H1 (cell line): Measurements from ENCODE around the gene PLAC1. TPM values are rescaled to one million over a fixed set of nuclear protein-coding genes. Genes with fewer than 3 reads are reported as not detected.

Source experiments
- CTCF ChIA-PET: fragments of 300-600 bp; sonication (Branson Sonifier 250); formaldehyde crosslinking; loops from one replicate; lab custom pipeline; 2021; ENCODE audit not compliant: partially characterized antibody; lab: Charles Lee
- POLR2A ChIA-PET: fragments of 300-600 bp; sonication (Branson Sonifier 250); formaldehyde crosslinking; loops from one replicate; lab custom pipeline; 2021; ENCODE audit warnings: inconsistent platforms; ENCODE audit not compliant: partially characterized antibody; lab: Charles Lee
- DNase-seq, 2 experiments: peaks; one replicate each; pipeline versions ENCODE4 v3.0.0 to v3.0.0-alpha.2; 2010 to 2022; ENCODE audit warnings: low spot score in 2 of 2, low read depth in 1 of 2, mixed read lengths in 1 of 2
- FAIRE-seq: peaks from 2 replicates; lab custom pipeline; 2011; peaks lifted over from hg19 to GRCh38; lab: Jason Lieb, UNC
- H2AFZ ChIP-seq: 2 replicates; pipeline ENCODE4 v1.8.1; 2012; ENCODE audit warnings: low read length, inconsistent platforms
- H2AK5ac ChIP-seq: 2 replicates; pipeline ENCODE4 v1.6.1; 2013; ENCODE audit warnings: low read depth, low read length
- H2BK120ac ChIP-seq: replicated peaks from 2 replicates; pipeline ENCODE3; 2013; ENCODE audit warnings: low read depth, low read length, inconsistent platforms
- H2BK12ac ChIP-seq: 2 replicates; pipeline ENCODE4 v1.6.1; 2013; ENCODE audit warnings: low read depth, low read length
- H2BK15ac ChIP-seq: 2 replicates; pipeline ENCODE4 v1.6.1; 2013; ENCODE audit warnings: low read length
- H2BK20ac ChIP-seq: 2 replicates; pipeline ENCODE4 v1.6.1; 2013; ENCODE audit warnings: low read length
- H2BK5ac ChIP-seq: 2 replicates; pipeline ENCODE4 v1.6.1; 2013; ENCODE audit warnings: low read depth, low read length
- H3K14ac ChIP-seq: 2 replicates; pipeline ENCODE4 v1.6.1; 2013; ENCODE audit warnings: inconsistent platforms; ENCODE audit not compliant: insufficient read length
- H3K18ac ChIP-seq: 2 replicates; pipeline ENCODE4 v1.6.1; 2013; ENCODE audit warnings: low read length; ENCODE audit errors: extremely low read depth
- H3K23ac ChIP-seq: 2 replicates; pipeline ENCODE4 v1.6.1; 2013; ENCODE audit warnings: inconsistent platforms; ENCODE audit not compliant: insufficient read length
- H3K23me2 ChIP-seq: 2 replicates; pipeline ENCODE4 v1.6.1; 2013; ENCODE audit warnings: low read depth, low read length
- H3K27ac ChIP-seq: 2 replicates; pipeline ENCODE4 v1.6.1; 2011; ENCODE audit warnings: low read depth, low read length, inconsistent platforms
- H3K27me3 ChIP-seq, 4 experiments: replicated peaks in 1 of 4; 1 replicate in 1 of 4; 2 replicates in 3 of 4; pipeline versions ENCODE4 v1.6.1 to v1.8.1; 2011 to 2013; ENCODE audit warnings: low read length in 3 of 4, mild to moderate bottlenecking in 3 of 4, inconsistent platforms in 2 of 4, mixed read lengths in 2 of 4, moderate library complexity in 1 of 4; ENCODE audit not compliant: control insufficient read depth in 3 of 4, insufficient read depth in 3 of 4; ENCODE audit errors: extremely low read depth in 1 of 4
- H3K36me3 ChIP-seq, 4 experiments: 2 replicates each; pipeline versions ENCODE4 v1.6.1 to v1.8.1; 2011 to 2013; ENCODE audit warnings: mild to moderate bottlenecking in 4 of 4, low read length in 3 of 4, moderate library complexity in 2 of 4, control low read depth in 1 of 4, inconsistent platforms in 1 of 4; ENCODE audit not compliant: insufficient read depth in 4 of 4, control insufficient read depth in 2 of 4
- H3K4ac ChIP-seq: replicated peaks from 2 replicates; pipeline ENCODE3; 2013; ENCODE audit warnings: low read length, low read depth, mixed read lengths, inconsistent platforms; ENCODE audit not compliant: insufficient read length
- H3K4me1 ChIP-seq, 4 experiments: replicated peaks in 1 of 4; 1 replicate in 1 of 4; 2 replicates in 3 of 4; pipeline versions ENCODE4 v1.6.1 to v1.8.1; 2011 to 2013; ENCODE audit warnings: low read length in 3 of 4, inconsistent platforms in 2 of 4, mixed read lengths in 1 of 4; ENCODE audit not compliant: insufficient read depth in 4 of 4, control insufficient read depth in 3 of 4
- H3K4me2 ChIP-seq, 2 experiments: 2 replicates each; pipeline versions ENCODE4 v1.6.1 to v1.8.1; 2011 to 2013; ENCODE audit warnings: low read depth in 2 of 2, low read length in 2 of 2, control low read depth in 1 of 2, inconsistent platforms in 1 of 2, mild to moderate bottlenecking in 1 of 2; ENCODE audit not compliant: insufficient read depth in 1 of 2
- H3K4me3 ChIP-seq, 4 experiments: fragments of 200-600, 300-600 bp in 1 of 4; sonication (generic), shearing (Covaris generic), sonication (Bioruptor Twin) in 1 of 4; 2 replicates each; pipeline versions ENCODE4 v1.5.1 to v1.8.1; 2011 to 2016; ENCODE audit warnings: low read length in 4 of 4, low read depth in 3 of 4, control low read depth in 2 of 4, inconsistent platforms in 2 of 4, mild to moderate bottlenecking in 2 of 4, mixed read lengths in 1 of 4, moderate library complexity in 1 of 4; ENCODE audit not compliant: insufficient read depth in 2 of 4; ENCODE audit errors: extremely low read depth in 1 of 4
- H3K56ac ChIP-seq: replicated peaks from 2 replicates; pipeline ENCODE3; 2013; ENCODE audit warnings: low read depth, mild to moderate bottlenecking, mixed read lengths, low read length, inconsistent platforms; ENCODE audit not compliant: insufficient read length
- H3K79me1 ChIP-seq: 2 replicates; pipeline ENCODE4 v1.6.1; 2013; ENCODE audit warnings: low read depth, low read length, control low read depth
- H3K79me2 ChIP-seq, 2 experiments: 2 replicates each; pipeline versions ENCODE4 v1.6.1 to v1.8.1; 2012 to 2013; ENCODE audit warnings: low read length in 2 of 2, mild to moderate bottlenecking in 2 of 2, inconsistent platforms in 1 of 2; ENCODE audit not compliant: insufficient read depth in 2 of 2, control insufficient read depth in 1 of 2
- H3K9ac ChIP-seq, 4 experiments: replicated peaks in 1 of 4; 1 replicate in 1 of 4; 2 replicates in 3 of 4; pipeline versions ENCODE4 v1.6.1 to v1.8.1; 2011 to 2013; ENCODE audit warnings: low read depth in 3 of 4, low read length in 3 of 4, control low read depth in 2 of 4, mild to moderate bottlenecking in 2 of 4, moderate library complexity in 2 of 4, inconsistent platforms in 1 of 4; ENCODE audit errors: extremely low read depth in 1 of 4
- H3K9me3 ChIP-seq, 2 experiments: 2 replicates each; pipeline versions ENCODE4 v1.6.1 to v1.8.1; 2012 to 2013; ENCODE audit warnings: mild to moderate bottlenecking in 2 of 2, moderate library complexity in 2 of 2, control low read depth in 1 of 2, inconsistent platforms in 1 of 2, low read depth in 1 of 2, low read length in 1 of 2, mixed read lengths in 1 of 2; ENCODE audit not compliant: insufficient read depth in 2 of 2
- H4K20me1 ChIP-seq, 2 experiments: replicated peaks in 1 of 2; 2 replicates each; pipeline versions ENCODE3 to v1.8.1; 2011 to 2013; ENCODE audit warnings: inconsistent platforms in 2 of 2, low read length in 2 of 2, mild to moderate bottlenecking in 1 of 2; ENCODE audit not compliant: insufficient read depth in 2 of 2, control insufficient read depth in 1 of 2
- H4K5ac ChIP-seq: 2 replicates; pipeline ENCODE4 v1.6.1; 2013; ENCODE audit warnings: low read length, low read depth, mixed read lengths, inconsistent platforms; ENCODE audit not compliant: insufficient read length
- H4K8ac ChIP-seq: 2 replicates; pipeline ENCODE4 v1.8.0; 2013; ENCODE audit warnings: mild to moderate bottlenecking, moderate library complexity, low read length, inconsistent platforms; ENCODE audit not compliant: insufficient read depth; ENCODE audit errors: extremely low read depth
- H4K91ac ChIP-seq: replicated peaks from 2 replicates; pipeline ENCODE3; 2013; ENCODE audit warnings: low read length, mixed read lengths, inconsistent platforms; ENCODE audit not compliant: insufficient read length
- ASH2L ChIP-seq: fragments of 200-600, 300-600 bp; sonication (generic); IDR thresholded peaks from one replicate; pipeline ENCODE4 v1.7.1; 2017; ENCODE audit warnings: low read length
- BCL11A ChIP-seq, 2 experiments: IDR thresholded peaks; one replicate each; pipeline ENCODE4 v1.6.1; 2011; ENCODE audit warnings: low read depth in 2 of 2, low read length in 2 of 2, mild to moderate bottlenecking in 2 of 2
- KDM5A ChIP-seq: fragments of 200-600 bp; IDR thresholded peaks from 2 replicates; pipeline ENCODE4 v1.7.1; 2012; ENCODE audit warnings: mild to moderate bottlenecking, low read length, inconsistent platforms, mixed read lengths
- NRF1 ChIP-seq: IDR thresholded peaks from 2 replicates; pipeline ENCODE4 v1.6.1; 2011; ENCODE audit warnings: mild to moderate bottlenecking, low read depth, low read length, improper control_type of control experiment
- RFX5 ChIP-seq: IDR thresholded peaks from 2 replicates; pipeline ENCODE4 v1.6.1; 2011; ENCODE audit warnings: low read depth, low read length, improper control_type of control experiment, borderline replicate concordance
- SIN3A ChIP-seq, 2 experiments: IDR thresholded peaks in 1 of 2; conservative IDR thresholded peaks in 1 of 2; 2 replicates each; pipeline ENCODE4 v1.6.1; 2011 to 2012; ENCODE audit warnings: low read length in 2 of 2, improper control_type of control experiment in 1 of 2, low read depth in 1 of 2, mild to moderate bottlenecking in 1 of 2
- SRF ChIP-seq: IDR thresholded peaks from 2 replicates; pipeline ENCODE4 v1.6.1; 2011; ENCODE audit warnings: mild to moderate bottlenecking, low read depth, low read length, moderate library complexity
- WGBS, 2 experiments: shearing (Covaris generic) in 1 of 2; methylation state at CpG; one replicate each; pipeline versions ENCODE4 v1.1.6 to v1.1.7; 2013 to 2015; ENCODE audit warnings: low lambda C conversion rate in 2 of 2, mixed read lengths in 2 of 2, inconsistent platforms in 1 of 2, low coverage in 1 of 2, missing lambda C conversion rate in 1 of 2; ENCODE audit not compliant: insufficient replicate concordance in 2 of 2, insufficient coverage in 1 of 2, insufficient read length in 1 of 2; ENCODE audit errors: extremely low coverage in 1 of 2, missing lambda C conversion rate in 1 of 2; 5-methylcytosine and 5-hydroxymethylcytosine counted together
- polyA plus RNA-seq, 7 experiments: library from polyadenylated mRNA; depleted of rRNA in 3 of 7; stranded (reverse) in 5 of 7; unstranded in 2 of 7; fragments of >200 nt in 5 of 7; fragments of 200-250 nt in 2 of 7; gene quantifications; 1 replicate in 5 of 7; 2 replicates in 1 of 7; 4 replicates in 1 of 7; pipeline versions ENCODE4 v1.2.1 to v1.2.3, GENCODE V29; 2011 to 2013; ENCODE audit warnings: missing spikeins in 2 of 7, mixed read lengths in 2 of 7
- total RNA-seq: library from RNA; stranded (reverse); fragmentation: NEBNext Ultra II Directional; extraction: Animal tissue kit (Norgen Biotek cat#: 25700); gene quantifications from 2 replicates; pipeline ENCODE4 v1.2.1, GENCODE V29; 2021

PLAC1 gene
- total and polyA plus RNA-seq, 2 of the 8 experiments (the other 6 are each of a cell fraction or from before 2014, with no cell fraction given) = 1.8 TPM; not detected in 1

GRCh38 chrX:134642386-134642785 lies 15.9 kb downstream of the PLAC1 start:
- no peak overlapping the region for H2BK20ac ChIP-seq
- H3K9me3 ChIP-seq = no peaks in the 10 kb centered on the region
- H3K4me1 ChIP-seq = no peaks in the 10 kb centered on the region
- FAIRE-seq = no peak
- CTCF ChIA-PET = no interaction called here
- no peaks in the 10 kb centered on the region for H3K23me2 ChIP-seq
- H2BK12ac ChIP-seq = no peak overlapping the region
- H3K4ac ChIP-seq = no peak overlapping the region
- H4K20me1 ChIP-seq = no peaks in the 10 kb centered on the region
- no peak overlapping the region for H3K18ac ChIP-seq
- H3K79me2 ChIP-seq = no peaks in the 10 kb centered on the region
- no peak for TF ChIP-seq SIN3A (conservative IDR thresholded peaks at IDR 0.05 in 1 of 2, IDR thresholded peaks at IDR 0.05 in 1 of 2; ENCODE audit: low read depth in 1 of 2, low read length in 2 of 2)
- no peak for TF ChIP-seq RFX5
- TF ChIP-seq BCL11A (IDR thresholded peaks at IDR 0.05; ENCODE audit: low read depth in 2 of 2, low read length in 2 of 2) = no peak
- TF ChIP-seq ASH2L = no peak
- TF ChIP-seq NRF1 = no peak
- no peak for TF ChIP-seq SRF
- no peak for TF ChIP-seq KDM5A
- TF ChIP-seq, all 59 proteins: peak for 0
- no peak overlapping the region for H3K4me3 ChIP-seq
- H3K56ac ChIP-seq = no peak overlapping the region
- H3K79me1 ChIP-seq = no peaks in the 10 kb centered on the region
- no peaks in the 10 kb centered on the region for H3K36me3 ChIP-seq
- H4K8ac ChIP-seq = no peak overlapping the region
- no peak overlapping the region for H3K23ac ChIP-seq
- POLR2A ChIA-PET = no interaction called here
- WGBS, 2 experiments = 100% methylated on average over 1 of the region's 1 CpG; no CpG with 5 or more reads in 1 of the 2 experiments
- no peak overlapping the region for H2BK5ac ChIP-seq
- no peak overlapping the region for H3K9ac ChIP-seq
- H3K27me3 ChIP-seq = no peaks in the 10 kb centered on the region
- H4K5ac ChIP-seq = no peak overlapping the region
- no peak overlapping the region for H2AK5ac ChIP-seq
- H2BK15ac ChIP-seq = no peak overlapping the region
- H3K4me2 ChIP-seq = no peak overlapping the region
- no peak overlapping the region for H3K14ac ChIP-seq
- DNase-seq = no peak
- H4K91ac ChIP-seq = no peak overlapping the region
- H2BK120ac ChIP-seq = no peak overlapping the region
- no peak overlapping the region for H2AFZ ChIP-seq
- no peak overlapping the region for H3K27ac ChIP-seq
